Glutamatergic neuron (in vitro differentiated cells): ENCODE results near the gene KRTAP6-3. TPM values are rescaled to one million over a fixed set of nuclear protein-coding genes. Genes with fewer than 3 reads are reported as not detected.

Experiments
- DNase-seq: peaks from one replicate; pipeline ENCODE4 v3.0.0; 2022
- H3K27ac Mint-ChIP-seq: one replicate; pipeline ENCODE4 v1.8.0; 2020; ENCODE audit warnings: mild to moderate bottlenecking, mixed read lengths, inconsistent platforms; ENCODE audit not compliant: unreplicated experiment
- H3K27me3 Mint-ChIP-seq: one replicate; pipeline ENCODE4 v1.8.0; 2020; ENCODE audit warnings: mild to moderate bottlenecking, moderate library complexity, mixed read lengths, inconsistent platforms; ENCODE audit not compliant: unreplicated experiment
- H3K36me3 Mint-ChIP-seq: one replicate; pipeline ENCODE4 v1.8.0; 2020; ENCODE audit warnings: mild to moderate bottlenecking, mixed read lengths, inconsistent platforms; ENCODE audit not compliant: unreplicated experiment
- H3K4me1 Mint-ChIP-seq: one replicate; pipeline ENCODE4 v1.8.0; 2020; ENCODE audit warnings: mild to moderate bottlenecking, low read depth, mixed read lengths, inconsistent platforms; ENCODE audit not compliant: unreplicated experiment
- H3K4me3 Mint-ChIP-seq: one replicate; pipeline ENCODE4 v1.8.0; 2020; ENCODE audit warnings: mild to moderate bottlenecking, mixed read lengths, inconsistent platforms; ENCODE audit not compliant: unreplicated experiment
- H3K9me3 Mint-ChIP-seq: one replicate; pipeline ENCODE4 v1.8.0; 2020; ENCODE audit warnings: mild to moderate bottlenecking, moderate library complexity, mixed read lengths, inconsistent platforms; ENCODE audit not compliant: unreplicated experiment
- CTCF ChIP-seq: fragments of 200-600 bp; sonication (generic); IDR thresholded peaks from one replicate; pipeline ENCODE4 v1.5.0; 2021; ENCODE audit not compliant: partially characterized antibody, unreplicated experiment
- total RNA-seq: library from RNA; stranded (reverse); fragmentation: NEBNext Ultra II Directional; extraction: Animal tissue kit (Norgen Biotek cat#: 25700); gene quantifications from one replicate; pipeline ENCODE4 v1.2.1, GENCODE V29; 2021; ENCODE audit not compliant: unreplicated experiment

The KRTAP6-3 gene
- total RNA-seq, 1 donor from 2014 or later, result not detected

- Mint-ChIP-seq H3K36me3 (peaks cover 7% of the 10 kb centered on the region), H3K27me3 (no peaks in the 10 kb centered on the region), H3K4me1 (no peaks in the 10 kb centered on the region), H3K4me3 (no peak overlapping the region), H3K9me3 (peaks cover 2% of the 10 kb centered on the region), H3K27ac (no peak overlapping the region)
- no peak for DNase-seq
- no peak for TF ChIP-seq CTCF
Observed at GRCh38 chr21:30620080-30620479, 27.8 kb downstream of the KRTAP6-3 start.

GRCh38 chr21:30620522-30620921 lies 28.3 kb downstream of the KRTAP6-3 start, which contains the start of gene KRTAP20-4:
Gene KRTAP20-4, plus strand, starts transcription at chr21:30620627.
- peaks cover 2% of the 10 kb centered on the region for H3K9me3 Mint-ChIP-seq
- DNase-seq, result no peak

GRCh38 chr21:30623362-30623761 lies 31.1 kb downstream of the KRTAP6-3 start:
- Mint-ChIP-seq H3K27me3 (peaks cover 2% of the 10 kb centered on the region), H3K27ac (no peak overlapping the region), H3K9me3 (peaks cover 2% of the 10 kb centered on the region), H3K36me3 (peaks cover 15% of the 10 kb centered on the region), H3K4me1 (no peaks in the 10 kb centered on the region), H3K4me3 (no peak overlapping the region)
- DNase-seq, result no peak
- no peak for TF ChIP-seq CTCF

More at GRCh38 chr21:30620522-30620921, 28.3 kb downstream of the KRTAP6-3 start, which contains the start of gene KRTAP20-4:
- TF ChIP-seq CTCF, result no peak
- no peaks in the 10 kb centered on the region for H3K27me3 Mint-ChIP-seq
- no peak within 1 kb of the TSS for H3K27ac Mint-ChIP-seq
- peaks cover 7% of the 10 kb centered on the region for H3K36me3 Mint-ChIP-seq
- H3K4me1 Mint-ChIP-seq, result no peaks in the 10 kb centered on the region
- H3K4me3 Mint-ChIP-seq, result no peak within 1 kb of the TSS

GRCh38 chr21:30625449-30626165 lies 33.4 kb downstream of the KRTAP6-3 start:
- H3K27me3 Mint-ChIP-seq, result peaks cover 2% of the 10 kb centered on the region
- no peak overlapping the region for H3K27ac Mint-ChIP-seq
- no peaks in the 10 kb centered on the region for H3K4me1 Mint-ChIP-seq
- no peak for TF ChIP-seq CTCF
- DNase-seq, result no peak
- peaks cover 15% of the 10 kb centered on the region for H3K36me3 Mint-ChIP-seq
- peaks cover 2% of the 10 kb centered on the region for H3K9me3 Mint-ChIP-seq
- H3K4me3 Mint-ChIP-seq, result no peak overlapping the region

- Mint-ChIP-seq H3K4me1 (no peaks in the 10 kb centered on the region), H3K4me3 (no peak overlapping the region), H3K27ac (no peak overlapping the region), H3K9me3 (peaks cover 2% of the 10 kb centered on the region), H3K27me3 (peaks cover 2% of the 10 kb centered on the region), H3K36me3 (peaks cover 15% of the 10 kb centered on the region)
- DNase-seq, result no peak
- no peak for TF ChIP-seq CTCF
Observed at GRCh38 chr21:30628109-30628508, 35.9 kb downstream of the KRTAP6-3 start.
